ENCODE measurements around the gene EPHA10. TPM values are rescaled to one million over a fixed set of nuclear protein-coding genes. Genes with fewer than 3 reads are reported as not detected.

The EPHA10 gene
- total and polyA plus RNA-seq, 3 donors from 2014 or later = 55.3 to 71.7 (median 64.2) TPM

- no peak overlapping the region for H3K27ac ChIP-seq
- H3K27me3 ChIP-seq = no peaks in the 10 kb centered on the region
- H3K4me3 ChIP-seq = no peak overlapping the region
- no peaks in the 10 kb centered on the region for H3K9me3 ChIP-seq
- intact Hi-C loops (cut with DNase I; ENCODE audit: low total_unique reads) = no loop called here
- DNase-seq = no peak
- WGBS, 2 donors = 77 to 81% methylated on average over 15 to 25 of the region's 26 CpGs
- H3K4me1 ChIP-seq = no peaks in the 10 kb centered on the region
- TF ChIP-seq POLR2A (IDR thresholded peaks at IDR 0.05) (no peak), CTCF (IDR thresholded peaks at IDR 0.05) (no peak)
- no peaks in the 10 kb centered on the region for H3K36me3 ChIP-seq (ENCODE audit: low read depth, missing control alignments)
Observed at GRCh38 chr1:37718181-37718900, 46.6 kb downstream of the EPHA10 start.

DNA sequence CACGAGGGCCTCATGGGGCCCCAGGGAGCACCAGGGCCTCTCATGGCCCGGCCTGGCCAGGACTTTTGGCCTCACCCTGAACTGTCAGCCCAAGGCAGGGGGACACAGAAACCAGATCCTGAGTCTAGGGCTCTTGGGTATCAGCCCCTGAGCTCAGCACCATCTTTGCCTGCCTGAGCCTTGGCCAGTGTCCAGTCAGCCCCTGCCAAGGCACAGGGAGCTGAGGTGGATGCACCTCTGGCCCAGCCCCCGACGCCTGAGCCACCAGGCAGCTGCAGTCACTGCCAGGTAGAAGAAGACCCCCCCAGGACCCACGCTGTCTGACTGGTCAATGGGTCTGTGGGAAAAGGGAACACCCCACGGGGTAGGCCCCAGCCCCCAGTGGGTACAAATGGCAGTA, 47.3 kb downstream of the EPHA10 start:
- TF ChIP-seq CTCF (IDR thresholded peaks at IDR 0.05) = no peak
- no peak for TF ChIP-seq POLR2A (IDR thresholded peaks at IDR 0.05)
- DNase-seq = no peak
- Histone ChIP-seq H3K4me1 (no peaks in the 10 kb centered on the region), H3K9me3 (no peaks in the 10 kb centered on the region), H3K4me3 (no peak overlapping the region), H3K36me3 (ENCODE audit: low read depth, missing control alignments) (no peaks in the 10 kb centered on the region), H3K27me3 (no peaks in the 10 kb centered on the region), H3K27ac (no peak overlapping the region)
- 84 to 89% methylated on average over 3 to 6 of the region's 6 CpGs for WGBS, 2 donors
- intact Hi-C loops (cut with DNase I; ENCODE audit: low total_unique reads) = no loop called here

DNA sequence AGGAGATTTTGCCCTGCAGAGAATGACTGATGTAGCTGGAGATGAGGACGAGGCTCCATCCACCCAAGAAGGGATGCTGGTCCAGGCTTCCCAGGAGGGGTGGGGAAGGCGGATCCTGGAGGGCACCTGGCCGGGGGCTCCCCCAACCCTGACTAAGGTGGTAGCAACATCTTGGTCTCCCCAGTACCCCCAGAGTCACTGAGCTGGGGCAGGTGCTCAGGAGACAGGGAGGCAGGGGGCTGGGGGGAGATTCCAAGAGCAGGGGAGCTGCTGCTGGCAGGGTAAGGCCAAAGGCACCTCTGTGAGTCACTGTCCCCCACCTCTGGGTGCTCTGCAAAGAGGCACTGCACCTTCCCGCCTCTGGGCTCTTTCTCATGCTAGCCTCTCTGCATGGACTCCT, 48.6 kb downstream of the EPHA10 start:
- Histone ChIP-seq H3K9me3 (no peaks in the 10 kb centered on the region), H3K4me1 (no peaks in the 10 kb centered on the region), H3K4me3 (no peak overlapping the region), H3K27me3 (no peaks in the 10 kb centered on the region), H3K27ac (no peak overlapping the region), H3K36me3 (ENCODE audit: low read depth, missing control alignments) (no peaks in the 10 kb centered on the region)
- TF ChIP-seq CTCF (IDR thresholded peaks at IDR 0.05) (no peak), POLR2A (IDR thresholded peaks at IDR 0.05) (no peak)
- intact Hi-C loops (cut with DNase I; ENCODE audit: low total_unique reads) = no loop called here
- whole genome bisulfite sequencing, 2 donors = 76 to 86% methylated on average over 2 to 4 of the region's 4 CpGs
- no peak for DNase-seq

DNA sequence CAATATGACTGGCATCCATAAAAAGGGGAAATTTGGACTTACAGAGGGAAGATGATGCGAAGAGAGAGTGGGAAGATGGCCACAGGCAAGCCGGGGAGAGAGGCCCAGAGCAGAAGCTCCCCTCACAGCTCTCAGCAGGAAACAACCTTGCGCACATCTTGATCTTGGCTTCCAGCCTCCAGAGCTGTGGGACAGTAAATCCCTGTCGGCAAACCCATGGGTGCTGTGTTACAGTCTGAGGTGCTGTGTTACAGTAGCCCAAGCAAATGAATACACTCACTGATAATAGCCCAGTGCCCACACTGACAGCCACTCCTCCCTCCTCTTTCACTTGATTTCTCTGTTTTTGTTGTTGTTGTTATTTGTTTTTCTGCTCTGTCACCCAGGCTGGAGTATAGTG, 50.2 kb downstream of the EPHA10 start:
- H3K36me3 ChIP-seq (ENCODE audit: low read depth, missing control alignments) = no peaks in the 10 kb centered on the region
- TF ChIP-seq CTCF (IDR thresholded peaks at IDR 0.05) (no peak), POLR2A (IDR thresholded peaks at IDR 0.05) (no peak)
- H3K4me1 ChIP-seq = no peaks in the 10 kb centered on the region
- DNase-seq = no peak
- H3K27ac ChIP-seq = no peak overlapping the region
- H3K9me3 ChIP-seq = no peaks in the 10 kb centered on the region
- intact Hi-C loops (cut with DNase I; ENCODE audit: low total_unique reads) = no loop called here
- no peaks in the 10 kb centered on the region for H3K27me3 ChIP-seq
- WGBS, 2 donors = 85 to 91% methylated on average over 4 of the region's 4 CpGs
- no peak overlapping the region for H3K4me3 ChIP-seq

- TF ChIP-seq POLR2A (IDR thresholded peaks at IDR 0.05) (no peak), CTCF (IDR thresholded peaks at IDR 0.05) (no peak)
- no peak for DNase-seq
- H3K27ac ChIP-seq = no peak overlapping the region
- no peaks in the 10 kb centered on the region for H3K36me3 ChIP-seq (ENCODE audit: low read depth, missing control alignments)
- no peak overlapping the region for H3K4me3 ChIP-seq
- no peaks in the 10 kb centered on the region for H3K4me1 ChIP-seq
- H3K27me3 ChIP-seq = no peaks in the 10 kb centered on the region
- intact Hi-C loops (cut with DNase I; ENCODE audit: low total_unique reads) = no loop called here
- no peaks in the 10 kb centered on the region for H3K9me3 ChIP-seq
- 83 to 84% methylated on average over 8 of the region's 8 CpGs for WGBS, 2 donors
Observed at GRCh38 chr1:37714226-37714625, 50.7 kb downstream of the EPHA10 start.

Data from testis (tissue), 3 donors.